ENCODE data around the gene CDH9.

CDH9 gene, protein sequence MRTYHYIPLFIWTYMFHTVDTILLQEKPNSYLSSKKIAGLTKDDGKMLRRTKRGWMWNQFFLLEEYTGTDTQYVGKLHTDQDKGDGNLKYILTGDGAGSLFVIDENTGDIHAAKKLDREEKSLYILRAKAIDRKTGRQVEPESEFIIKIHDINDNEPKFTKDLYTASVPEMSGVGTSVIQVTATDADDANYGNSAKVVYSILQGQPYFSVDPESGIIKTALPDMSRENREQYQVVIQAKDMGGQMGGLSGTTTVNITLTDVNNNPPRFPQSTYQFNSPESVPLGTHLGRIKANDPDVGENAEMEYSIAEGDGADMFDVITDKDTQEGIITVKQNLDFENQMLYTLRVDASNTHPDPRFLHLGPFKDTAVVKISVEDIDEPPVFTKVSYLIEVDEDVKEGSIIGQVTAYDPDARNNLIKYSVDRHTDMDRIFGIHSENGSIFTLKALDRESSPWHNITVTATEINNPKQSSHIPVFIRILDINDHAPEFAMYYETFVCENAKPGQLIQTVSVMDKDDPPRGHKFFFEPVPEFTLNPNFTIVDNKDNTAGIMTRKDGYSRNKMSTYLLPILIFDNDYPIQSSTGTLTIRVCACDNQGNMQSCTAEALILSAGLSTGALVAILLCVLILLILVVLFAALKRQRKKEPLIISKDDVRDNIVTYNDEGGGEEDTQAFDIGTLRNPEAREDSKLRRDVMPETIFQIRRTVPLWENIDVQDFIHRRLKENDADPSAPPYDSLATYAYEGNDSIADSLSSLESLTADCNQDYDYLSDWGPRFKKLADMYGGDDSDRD

DNA sequence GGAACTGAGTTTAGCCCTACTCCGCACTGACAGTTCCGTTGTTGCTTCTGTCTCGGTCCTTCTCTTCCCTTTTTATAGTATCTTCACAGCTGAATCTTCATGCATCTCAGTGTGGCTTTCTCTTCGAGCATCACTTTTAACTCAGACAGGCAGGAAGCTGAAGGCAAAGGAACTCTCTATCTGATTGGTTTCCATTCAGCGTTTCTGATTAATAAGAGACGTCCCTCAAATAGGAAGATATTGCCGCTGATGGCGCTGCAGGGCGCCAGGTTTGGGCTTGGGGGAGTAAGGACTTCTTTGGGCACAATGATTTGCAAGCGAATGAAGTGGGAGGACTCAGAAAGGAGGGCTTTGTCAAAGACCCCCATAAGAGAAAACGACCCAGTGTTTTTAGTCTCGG lies at the start of gene CDH9:
TSS of gene CDH9 (minus strand) at position 111 of the 400 bp plus-strand sequence. CDS start 50,253 bp downstream, outside the sequence.
- no peak for DNase-seq

DNA sequence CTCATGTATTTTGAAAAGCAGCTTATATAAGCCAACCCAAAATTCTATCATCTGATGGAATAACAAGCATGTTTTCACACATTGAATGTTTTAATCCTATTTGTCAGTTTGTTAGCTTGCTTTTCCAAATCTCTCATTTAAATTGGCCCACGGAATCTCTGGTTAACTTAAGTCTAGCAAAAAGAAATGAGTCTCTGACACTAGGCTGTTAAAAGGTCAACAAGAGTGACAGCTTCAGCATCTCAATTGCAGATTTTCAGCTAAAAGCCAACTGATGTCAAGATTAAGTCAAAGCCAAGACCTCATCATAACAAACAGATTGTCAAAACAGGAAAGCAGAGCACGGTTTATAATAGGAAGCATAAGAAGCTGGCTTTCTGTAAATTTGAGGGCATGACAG lies 49.4 kb upstream of the CDH9 start:
- DNase-seq: no peak

DNA sequence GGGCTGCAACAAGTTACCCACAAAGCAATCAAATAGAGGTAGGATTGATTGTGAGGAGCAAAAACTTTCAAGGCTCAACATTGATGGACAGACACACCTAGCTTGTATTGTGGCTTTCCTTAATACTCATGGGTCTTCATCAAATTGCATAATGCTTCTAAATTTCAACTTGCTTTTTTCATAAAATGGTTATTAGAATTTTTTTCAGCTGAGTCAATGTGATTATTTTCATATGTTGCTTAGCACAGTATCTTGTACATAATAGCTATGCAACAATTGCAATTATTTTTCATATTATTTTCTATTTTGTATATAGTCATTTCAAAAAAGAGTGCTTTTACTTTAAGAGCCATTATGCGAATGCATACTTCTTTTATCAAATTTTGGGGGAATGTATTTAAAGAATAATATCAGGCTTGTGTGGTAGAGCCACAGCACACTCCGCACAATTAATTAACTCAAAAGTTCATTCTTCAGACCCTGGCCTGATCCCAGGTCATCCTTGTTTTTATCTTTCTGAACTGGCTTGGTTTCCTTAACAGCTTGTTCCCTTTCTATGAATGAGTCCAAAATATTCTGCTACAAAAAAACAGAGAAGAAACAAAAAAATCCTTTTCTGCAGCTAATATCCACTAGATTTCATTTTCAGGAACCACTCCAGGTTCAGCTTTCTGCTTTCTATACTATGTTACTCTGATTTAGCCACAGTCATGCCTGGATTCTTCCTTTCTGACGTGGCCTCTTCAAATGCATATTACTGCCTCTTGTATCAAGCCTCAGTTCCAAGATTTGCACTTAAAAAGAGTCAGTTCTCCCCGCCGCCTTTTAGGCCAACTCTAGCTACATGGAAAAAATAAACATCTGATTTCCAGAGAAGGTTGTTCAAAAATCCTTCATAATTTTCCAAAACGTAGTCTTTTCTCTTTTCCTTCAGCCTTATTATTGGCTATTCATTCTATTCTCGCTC lies 45.3 kb upstream of the CDH9 start:
- DNase-seq: no peak

DNA sequence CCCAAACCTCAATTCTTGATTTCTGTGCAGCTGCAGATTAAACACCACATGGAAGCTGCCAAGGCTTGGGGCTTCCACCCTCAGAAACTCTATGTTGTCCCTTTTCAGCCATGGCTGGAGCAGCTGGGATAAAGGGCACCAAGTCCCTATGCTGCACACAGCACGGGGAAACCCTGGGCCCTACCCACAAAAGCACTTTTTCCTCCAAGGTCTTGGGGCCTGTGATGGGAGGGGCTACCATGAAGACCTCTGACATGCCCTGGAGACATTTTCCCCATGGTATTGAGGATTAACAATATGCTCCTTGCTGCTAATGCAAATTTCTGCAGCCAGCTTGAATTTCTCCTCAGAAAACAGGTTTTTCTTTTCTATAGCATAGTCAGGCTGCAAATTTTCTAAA lies 41.8 kb upstream of the CDH9 start:
- DNase-seq: no peak

DNA sequence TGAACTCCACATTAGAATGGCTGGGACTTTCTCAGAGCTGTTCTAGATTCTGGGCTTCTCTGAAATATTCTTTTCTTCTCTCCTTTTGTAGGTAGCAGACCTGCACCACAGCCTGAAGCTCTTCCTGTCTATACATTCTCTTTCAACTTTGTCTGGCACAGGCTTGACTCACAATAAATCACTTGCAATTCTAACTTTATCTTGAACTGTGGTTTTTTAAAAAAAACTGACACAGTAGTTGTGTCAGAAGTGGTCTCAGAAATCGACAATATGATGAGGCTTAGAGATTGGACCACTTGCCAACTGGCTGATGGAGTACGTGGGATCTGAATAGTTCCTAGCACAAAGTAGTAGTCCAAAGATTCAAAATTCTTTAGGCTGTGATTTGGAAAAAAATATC lies 24.1 kb upstream of the CDH9 start:
- no peak for DNase-seq

DNA sequence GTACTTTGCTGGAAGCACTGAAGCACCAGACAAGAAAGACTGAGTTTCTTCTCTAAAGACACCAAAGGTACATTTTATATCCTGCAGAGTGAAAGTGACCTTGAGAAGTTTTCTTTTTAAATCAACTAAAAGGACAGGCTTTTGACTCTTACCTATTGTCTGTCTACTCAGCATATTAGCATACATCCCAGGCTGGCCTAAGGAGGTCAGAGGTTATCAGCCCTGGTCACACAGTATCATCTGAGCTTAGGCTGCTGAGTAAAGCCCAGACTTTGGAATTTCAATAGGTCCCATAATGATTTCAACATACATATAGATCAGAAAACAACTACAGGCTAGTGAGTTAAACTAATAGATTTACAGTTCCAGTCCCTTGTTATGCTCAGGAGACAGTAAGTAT lies 10.1 kb upstream of the CDH9 start:
- no peak for DNase-seq

DNA sequence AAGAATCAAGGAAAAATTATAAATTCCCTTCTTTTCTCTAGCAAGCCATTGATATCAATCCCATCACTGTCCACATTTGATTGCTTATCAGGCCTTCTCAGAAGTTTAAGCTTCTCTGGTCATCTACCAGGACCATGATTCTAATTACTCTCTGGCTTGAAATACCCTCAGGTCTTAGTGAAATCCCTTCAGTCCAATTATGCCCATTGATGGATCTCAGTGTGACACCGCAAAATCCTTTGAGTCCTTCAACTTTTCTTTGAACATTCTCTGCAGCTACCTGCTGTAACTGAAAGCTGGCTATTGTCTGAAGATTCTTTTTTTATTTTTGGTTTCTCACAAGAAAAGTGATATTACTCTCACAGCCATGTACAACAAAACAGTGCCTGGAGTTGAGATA lies 3.0 kb upstream of the CDH9 start:
- no peak for DNase-seq

DNA sequence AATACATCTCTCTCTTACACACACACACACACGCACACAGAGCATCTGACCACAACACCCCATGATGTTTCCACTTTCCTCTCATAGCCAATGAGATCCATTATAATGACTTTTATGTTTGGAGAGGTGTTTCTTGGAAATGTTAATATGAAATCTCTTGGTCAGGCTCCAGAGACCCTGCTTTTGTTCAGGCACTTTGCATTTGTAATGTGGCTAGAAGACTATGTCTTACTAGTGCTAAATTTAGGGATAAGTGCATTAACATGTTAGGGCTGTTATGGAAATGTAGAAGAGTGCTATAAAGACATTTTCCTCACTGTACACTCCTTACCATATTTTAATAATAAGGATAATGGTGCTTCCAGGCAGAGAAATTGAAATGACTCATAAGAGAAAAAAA lies 3.8 kb downstream of the CDH9 start:
- no peak for DNase-seq

DNA sequence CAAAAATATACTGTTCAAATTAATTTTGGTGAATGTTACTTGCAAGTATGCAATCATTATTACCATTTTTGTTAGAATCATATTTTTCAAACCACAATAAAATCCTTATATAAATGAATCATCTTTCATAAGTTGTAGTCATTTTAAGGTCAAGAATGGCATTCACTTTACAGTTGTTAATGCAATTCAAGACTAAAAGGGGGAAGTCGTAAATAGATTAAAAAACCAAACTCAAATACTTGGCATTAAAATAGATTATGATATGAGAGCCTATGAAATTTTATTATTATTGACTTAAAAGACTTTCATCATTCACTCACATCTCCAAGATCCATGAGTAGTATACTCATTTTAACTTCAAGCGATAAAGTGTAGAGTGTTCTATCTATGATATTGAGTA lies 11.6 kb downstream of the CDH9 start:
- no peak for DNase-seq

DNA sequence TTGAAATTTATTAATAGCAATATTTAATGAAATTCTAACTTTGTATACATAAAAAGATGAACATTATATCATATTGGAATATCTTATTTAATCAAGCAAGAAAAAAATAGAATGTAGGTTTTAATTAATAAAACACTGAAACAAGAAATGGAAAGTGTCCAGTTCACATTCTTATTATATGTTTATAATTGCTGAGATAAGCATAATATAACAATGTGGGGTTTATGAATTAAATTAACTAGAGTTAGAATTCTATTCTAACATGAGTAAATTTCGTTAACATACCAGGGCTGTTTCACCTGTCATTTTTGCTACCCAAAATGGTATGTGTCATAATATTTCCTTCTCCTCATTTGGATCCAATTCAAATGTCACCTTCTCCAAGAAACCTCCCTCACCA lies 12.3 kb downstream of the CDH9 start:
- DNase-seq: no peak

DNA sequence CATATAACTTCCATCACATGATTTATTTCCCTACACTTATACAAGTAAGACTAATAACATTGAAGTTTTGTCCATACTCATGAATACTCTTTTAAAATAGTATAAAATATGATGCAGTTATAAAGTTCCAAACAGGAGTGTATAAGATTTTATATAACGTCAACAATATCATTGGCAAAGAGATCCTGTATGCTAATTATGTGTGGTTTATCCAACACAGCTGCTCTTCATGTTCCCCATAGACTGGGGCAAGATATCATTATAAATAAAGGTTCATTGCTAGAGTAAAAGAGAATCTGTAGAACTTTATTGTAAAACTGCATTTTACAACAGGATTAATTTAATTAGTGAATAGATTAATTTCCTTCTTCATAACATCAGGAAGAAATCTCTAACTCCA lies 16.9 kb downstream of the CDH9 start:
- DNase-seq: no peak

DNA sequence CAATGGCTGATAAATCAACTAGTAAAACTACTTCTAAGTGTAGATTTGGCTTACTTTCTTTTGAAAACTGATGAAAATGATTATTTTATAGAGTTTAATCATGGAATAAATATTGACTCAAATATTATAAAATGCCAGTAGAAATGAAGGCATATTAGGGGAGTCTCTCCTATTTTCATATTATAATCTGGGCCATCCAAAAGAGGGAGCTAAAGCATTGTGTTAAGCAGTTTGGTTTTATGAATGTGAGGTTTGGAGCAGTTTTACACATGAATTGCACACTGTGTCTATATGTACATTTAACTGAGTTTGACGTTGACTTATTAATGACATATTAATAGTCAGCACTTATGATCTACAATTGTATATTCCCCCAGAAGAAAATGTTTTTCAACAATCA lies 17.4 kb downstream of the CDH9 start:
- DNase-seq: no peak

DNA sequence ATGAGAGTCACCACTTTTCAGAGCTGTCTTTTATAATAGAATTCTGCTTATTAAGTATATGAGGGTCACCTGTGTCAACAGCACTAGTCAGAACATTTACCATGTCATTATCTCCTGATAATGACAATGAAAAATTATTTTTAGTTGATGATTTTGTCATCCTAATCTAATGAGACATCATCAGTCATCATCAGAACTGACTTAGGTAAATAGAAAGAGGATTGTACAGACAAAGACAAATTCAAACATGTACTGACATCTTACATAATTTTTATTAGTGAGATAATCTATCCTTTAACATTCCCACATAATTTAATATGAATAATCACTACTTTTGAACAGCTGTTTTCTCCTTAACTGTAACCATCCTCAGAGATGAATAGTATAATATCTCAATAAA lies 22.6 kb downstream of the CDH9 start:
- no peak for DNase-seq

DNA sequence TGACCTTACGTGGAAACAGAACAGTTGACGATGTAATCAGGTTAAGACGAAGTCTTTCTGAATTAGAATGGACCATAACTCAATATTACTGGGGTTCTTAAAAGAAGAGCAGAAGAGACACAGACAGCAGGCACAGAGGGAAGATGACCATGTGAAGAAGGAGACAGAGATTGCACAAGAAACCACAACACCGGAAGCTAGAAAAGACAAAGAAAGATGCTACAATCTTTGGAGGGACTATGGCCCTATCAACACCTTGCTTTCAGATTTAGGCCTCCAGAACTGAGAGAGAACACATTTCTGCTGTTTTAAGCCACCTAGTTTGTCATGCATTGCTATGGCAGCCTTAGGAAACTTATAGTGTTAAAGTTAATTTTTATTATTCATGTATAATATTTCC lies 27.1 kb downstream of the CDH9 start:
- no peak for DNase-seq

DNA sequence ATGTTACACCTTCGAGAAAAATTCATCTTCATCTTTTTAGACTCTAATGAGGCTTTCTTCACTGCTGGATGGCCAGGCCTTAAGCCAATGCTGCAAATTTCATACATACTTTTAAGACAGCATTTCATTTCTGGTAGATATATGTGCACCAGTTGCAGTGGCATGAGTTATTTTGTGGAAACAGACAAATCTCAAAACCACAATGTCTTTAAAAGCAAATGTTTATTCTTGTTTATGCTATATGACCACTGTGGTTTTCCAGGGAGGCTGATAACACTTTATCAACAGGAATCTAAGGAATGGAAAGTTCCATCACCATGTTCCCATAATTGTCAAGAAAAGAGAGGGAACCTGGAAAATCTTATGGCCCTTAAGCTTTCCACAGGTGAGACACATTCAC lies 27.7 kb downstream of the CDH9 start:
- no peak for DNase-seq

DNA sequence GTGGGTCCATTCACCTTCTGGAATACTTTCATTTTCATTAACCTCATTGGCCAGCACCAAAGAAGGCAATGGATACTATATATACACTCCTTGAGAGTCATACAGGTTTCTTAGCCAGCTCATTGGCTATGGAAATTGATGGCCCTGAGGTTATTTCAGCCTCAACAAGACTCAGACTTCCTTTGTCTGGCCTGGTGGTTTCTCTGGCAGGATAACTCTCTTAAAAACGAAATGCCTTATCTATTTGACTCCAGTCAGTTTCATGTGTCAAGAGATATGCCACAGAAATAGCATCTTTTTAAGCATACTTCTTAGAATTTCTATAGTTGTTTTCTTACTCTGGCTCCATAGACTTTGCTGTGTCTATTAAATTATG lies 28.9 kb downstream of the CDH9 start:
- DNase-seq: no peak

DNA sequence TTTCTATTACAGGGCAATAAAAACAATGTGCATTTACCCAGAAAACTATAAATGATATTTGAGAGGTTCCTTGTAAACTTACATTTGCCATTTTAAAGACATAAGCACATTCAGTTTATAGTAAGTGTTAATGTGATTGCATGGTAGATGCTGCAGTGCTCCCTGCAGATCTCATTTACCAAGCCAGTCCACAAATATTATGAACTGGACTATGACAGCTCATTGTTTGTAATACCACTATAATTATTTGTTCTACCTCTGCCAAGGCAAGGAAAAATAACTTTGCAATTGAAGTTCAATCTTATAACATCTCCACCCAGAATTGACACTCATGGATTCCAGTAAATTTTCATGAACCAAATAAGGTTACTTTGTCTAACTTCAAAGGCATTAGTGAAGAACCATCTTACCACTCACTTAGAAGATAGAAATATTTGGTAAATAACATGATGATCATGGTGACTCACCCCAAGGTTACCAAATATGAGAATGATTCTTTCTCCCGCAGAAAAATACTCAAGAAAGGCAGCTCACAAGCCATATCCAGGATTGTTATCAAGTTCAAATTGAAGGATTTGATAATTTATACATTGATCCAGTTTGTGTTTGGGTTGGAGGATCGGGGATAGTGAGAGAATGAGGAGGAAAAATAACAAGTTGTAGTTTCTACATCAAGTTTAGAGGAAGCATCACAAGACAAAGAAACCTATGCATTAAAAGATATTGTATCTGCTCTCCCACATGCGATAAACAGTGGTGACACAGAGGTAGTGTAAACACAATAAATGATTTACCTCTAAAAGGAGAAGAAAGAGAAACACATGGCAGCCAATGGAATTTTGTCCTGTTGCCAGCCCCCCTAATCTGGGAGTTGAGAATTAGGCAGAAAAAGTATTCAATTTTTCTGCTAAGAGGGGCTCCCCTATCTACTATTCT lies 29.5 kb downstream of the CDH9 start:
- DNase-seq: no peak

DNA sequence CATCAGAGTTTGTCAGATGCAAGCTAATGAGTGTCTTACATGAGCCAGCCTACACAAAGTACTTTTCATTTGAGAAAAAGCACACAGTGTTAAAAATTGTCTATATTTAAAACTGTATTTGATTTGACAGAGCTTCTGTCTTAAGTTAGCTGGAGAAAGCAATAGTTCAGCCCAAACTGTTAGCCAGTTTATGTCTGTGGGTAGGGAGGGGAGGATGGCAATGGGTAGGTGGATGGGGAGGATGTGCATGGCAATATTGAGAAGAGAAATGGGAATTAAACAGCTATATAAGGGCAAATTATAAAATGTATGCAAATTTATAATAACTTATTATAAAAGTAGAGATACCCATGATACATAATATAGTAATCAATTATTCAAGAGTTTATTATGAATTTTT lies 31.3 kb downstream of the CDH9 start:
- no peak for DNase-seq

DNA sequence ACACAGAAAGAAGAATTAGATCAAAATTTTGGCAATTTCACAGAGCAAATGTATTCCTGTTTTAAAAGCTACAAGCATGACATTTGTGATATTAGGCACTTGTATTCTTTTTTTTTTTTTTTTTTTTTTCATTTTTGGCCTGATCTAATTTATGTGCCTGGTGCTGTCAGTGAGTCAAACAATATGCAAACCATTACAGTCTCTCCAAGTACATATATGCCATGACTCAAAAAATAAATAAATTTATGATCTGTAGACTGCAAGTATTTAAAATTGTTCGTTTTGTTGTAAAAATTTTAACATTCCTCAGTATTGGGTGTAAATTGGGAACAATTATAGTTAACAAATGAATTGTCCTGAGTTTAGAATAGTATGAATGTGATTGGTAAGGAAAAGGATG lies 51.4 kb downstream of the CDH9 start:
- DNase-seq: no peak

DNA sequence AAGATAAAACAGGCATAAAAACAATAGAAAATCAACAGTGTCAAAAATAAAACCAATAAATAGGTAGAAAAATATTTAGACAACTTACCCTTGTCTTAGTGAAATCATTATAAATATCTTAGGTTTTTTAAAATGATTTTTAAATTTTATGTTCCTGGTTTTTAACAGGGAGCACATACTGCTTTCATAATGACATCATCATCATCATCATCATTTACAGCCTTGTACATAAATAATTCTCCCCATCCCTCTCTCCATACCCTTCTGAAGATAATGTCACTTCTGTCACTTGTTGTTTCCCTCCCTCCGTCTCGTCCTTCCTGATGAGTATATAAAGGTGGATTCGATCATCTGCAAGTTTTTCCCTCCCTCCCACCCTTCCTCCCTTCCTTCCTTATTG lies 56.6 kb downstream of the CDH9 start:
- no peak for DNase-seq

DNA sequence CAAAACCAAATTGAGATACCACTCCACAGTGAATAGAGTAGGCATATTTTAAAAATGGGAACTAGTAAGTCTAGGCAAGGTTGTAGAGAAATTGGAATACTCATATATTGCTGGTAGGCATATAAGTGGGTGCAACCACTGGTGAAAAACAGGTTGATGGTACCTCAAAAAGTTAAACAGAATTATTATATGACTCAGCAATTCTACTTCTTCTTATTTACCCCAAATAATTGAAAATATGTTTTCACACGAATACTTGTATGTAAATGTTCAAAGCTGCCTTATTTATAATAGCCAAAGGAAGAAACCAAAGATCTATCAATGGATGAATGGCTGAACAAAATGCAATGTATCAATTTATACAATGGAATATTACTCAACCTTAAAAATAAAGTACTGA lies 79.1 kb downstream of the CDH9 start:
- no peak for DNase-seq

DNA sequence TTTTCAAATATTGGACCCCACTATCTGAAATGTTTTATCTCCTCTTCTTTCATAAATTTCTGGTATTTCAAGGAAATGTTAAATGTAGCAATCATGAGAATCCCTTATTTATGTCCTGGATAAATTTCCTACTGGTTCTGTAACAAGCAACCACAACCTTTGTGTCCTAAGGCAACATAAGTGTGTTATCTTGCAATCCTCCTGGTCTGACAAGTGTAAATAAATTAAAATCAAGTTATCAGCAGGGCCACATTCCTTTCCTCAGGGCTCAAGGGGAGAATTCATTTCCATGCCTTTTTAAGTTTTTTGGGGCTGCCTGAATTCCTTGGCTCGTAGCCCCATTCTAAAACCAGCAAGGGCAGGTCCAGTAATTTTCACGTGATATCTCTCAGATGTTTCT lies 83.2 kb downstream of the CDH9 start:
- no peak for DNase-seq
